SK-N-SH treated with all-trans-retinoic acid at 6 μM for 48 hours (cell line): ENCODE results near the gene AP1B1.

Experiments
- ATAC-seq: fragments of 200-7000 bp; cut with Tn5 transposase; 3 replicates; pipeline ENCODE4 v1.9.1; 2020; ENCODE audit warnings: mild to moderate bottlenecking, moderate library complexity
- ARNTL ChIP-seq: fragments of 450-650 bp; formaldehyde crosslinking; IDR thresholded peaks from 2 replicates; pipeline ENCODE4 v1.5.0; 2020; ENCODE audit warnings: low read depth, mild to moderate bottlenecking, moderate library complexity, borderline replicate concordance
- BACH2 ChIP-seq: fragments of 250-450 bp; sonication (Bioruptor Pico); IDR thresholded peaks from 2 replicates; pipeline ENCODE4 v1.9.0; 2021; ENCODE audit warnings: mild to moderate bottlenecking, borderline replicate concordance
- CSDC2 ChIP-seq: fragments of 250-450 bp; sonication (Bioruptor Pico); IDR thresholded peaks from 2 replicates; pipeline ENCODE4 v1.5.0; 2020; ENCODE audit warnings: mild to moderate bottlenecking, moderate library complexity
- CSRNP3 ChIP-seq: fragments of 250-450 bp; sonication (Bioruptor Pico); IDR thresholded peaks from 2 replicates; pipeline ENCODE4 v1.5.1; 2021; ENCODE audit warnings: mild to moderate bottlenecking, moderate library complexity
- ESRRG ChIP-seq: fragments of 250-450 bp; sonication (Bioruptor Pico); IDR thresholded peaks from 2 replicates; pipeline ENCODE4 v1.6.1; 2021; ENCODE audit warnings: mild to moderate bottlenecking
- GLIS3 ChIP-seq: fragments of 250-450 bp; sonication (Bioruptor Pico); IDR thresholded peaks from 2 replicates; pipeline ENCODE4 v1.5.0; 2020; ENCODE audit warnings: mild to moderate bottlenecking, moderate library complexity
- ISL1 ChIP-seq: fragments of 250-450 bp; sonication (Bioruptor Pico); IDR thresholded peaks from 2 replicates; pipeline ENCODE4 v2.1.2; 2022; ENCODE audit warnings: mild to moderate bottlenecking, moderate library complexity
- OSR1 ChIP-seq: fragments of 250-450 bp; sonication (Bioruptor Pico); IDR thresholded peaks from 2 replicates; pipeline ENCODE4 v1.8.0; 2022; ENCODE audit warnings: moderate library complexity, mild to moderate bottlenecking, inconsistent platforms
- PATZ1 ChIP-seq: fragments of 250-450 bp; sonication (Bioruptor Pico); IDR thresholded peaks from 2 replicates; pipeline ENCODE4 v1.8.0; 2020; ENCODE audit warnings: mild to moderate bottlenecking, moderate library complexity, borderline replicate concordance
- POU6F1 ChIP-seq: fragments of 250-450 bp; sonication (Bioruptor Pico); IDR thresholded peaks from 2 replicates; pipeline ENCODE4 v1.8.0; 2021; ENCODE audit warnings: low read depth, mild to moderate bottlenecking, moderate library complexity, borderline replicate concordance
- PPARA ChIP-seq: fragments of 250-450 bp; sonication (Bioruptor Pico); IDR thresholded peaks from 2 replicates; pipeline ENCODE4 v1.5.0; 2020; ENCODE audit warnings: mild to moderate bottlenecking, borderline replicate concordance
- RARB ChIP-seq: fragments of 250-450 bp; sonication (Bioruptor Pico); IDR thresholded peaks from 2 replicates; pipeline ENCODE4 v1.8.0; 2021; ENCODE audit warnings: mild to moderate bottlenecking, moderate library complexity
- SNAI2 ChIP-seq: fragments of 250-450 bp; sonication (Bioruptor Pico); IDR thresholded peaks from 2 replicates; pipeline ENCODE4 v1.5.0; 2020; ENCODE audit warnings: mild to moderate bottlenecking, moderate library complexity
- TOX ChIP-seq: fragments of 250-450 bp; sonication (Bioruptor Pico); IDR thresholded peaks from 2 replicates; pipeline ENCODE4 v1.8.0; 2021; ENCODE audit warnings: mild to moderate bottlenecking, moderate library complexity, borderline replicate concordance
- TSHZ2 ChIP-seq: fragments of 250-450 bp; sonication (Bioruptor Pico); IDR thresholded peaks from 2 replicates; pipeline ENCODE4 v1.5.0; 2020; ENCODE audit warnings: mild to moderate bottlenecking, moderate library complexity
- ZFP3 ChIP-seq: fragments of 250-450 bp; sonication (Bioruptor Pico); IDR thresholded peaks from 2 replicates; pipeline ENCODE4 v1.5.0; 2020; ENCODE audit warnings: mild to moderate bottlenecking, moderate library complexity
- ZFP30 ChIP-seq: fragments of 450-650 bp; formaldehyde crosslinking; IDR thresholded peaks from 2 replicates; pipeline ENCODE4 v1.5.0; 2022; ENCODE audit warnings: mild to moderate bottlenecking, moderate library complexity
- TF ChIP-seq, protein P1 (sequence below): fragments of 250-450 bp; sonication (Bioruptor Pico); IDR thresholded peaks from 2 replicates; pipeline ENCODE4 v1.5.1; 2020; ENCODE audit warnings: low read depth, mild to moderate bottlenecking, moderate library complexity

AP1B1 gene

GRCh38 chr22:29382580-29383302, 5.6 kb downstream of the AP1B1 start (continued):
- no peak for TF ChIP-seq PATZ1 (CRISPR knock-in tag)

DNA sequence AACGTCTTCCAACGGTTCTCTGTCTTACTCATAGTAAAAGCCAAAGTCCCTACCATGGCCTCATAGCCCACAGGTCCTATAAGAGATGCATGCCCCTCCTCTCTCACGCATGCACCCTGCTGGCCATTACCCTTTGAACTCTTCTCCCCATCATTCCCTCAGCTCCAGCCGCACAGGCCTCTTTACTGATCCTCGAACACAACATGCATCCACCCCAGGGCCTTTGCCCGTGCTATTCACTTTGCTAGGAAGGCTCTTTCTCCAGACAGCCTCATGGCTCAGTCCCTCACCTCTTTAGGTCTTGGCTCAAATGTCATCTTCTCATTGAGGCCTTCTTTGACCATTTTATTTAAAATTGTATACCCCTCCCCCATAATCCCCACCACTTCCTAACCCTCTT, 7.5 kb downstream of the AP1B1 start:
- TF ChIP-seq BACH2 (CRISPR knock-in tag) (no peak), TOX (CRISPR knock-in tag) (no peak), CSRNP3 (no peak), POU6F1 (CRISPR knock-in tag) (no peak), OSR1 (no peak), ISL1 (no peak), ZFP3 (CRISPR knock-in tag) (no peak), SNAI2 (CRISPR knock-in tag) (no peak), ARNTL (CRISPR knock-in tag) (no peak), PPARA (CRISPR knock-in tag) (no peak), CSDC2 (CRISPR knock-in tag) (no peak)
- TF ChIP-seq, all 23 proteins: peak for 0
- no peak for ATAC-seq

DNA sequence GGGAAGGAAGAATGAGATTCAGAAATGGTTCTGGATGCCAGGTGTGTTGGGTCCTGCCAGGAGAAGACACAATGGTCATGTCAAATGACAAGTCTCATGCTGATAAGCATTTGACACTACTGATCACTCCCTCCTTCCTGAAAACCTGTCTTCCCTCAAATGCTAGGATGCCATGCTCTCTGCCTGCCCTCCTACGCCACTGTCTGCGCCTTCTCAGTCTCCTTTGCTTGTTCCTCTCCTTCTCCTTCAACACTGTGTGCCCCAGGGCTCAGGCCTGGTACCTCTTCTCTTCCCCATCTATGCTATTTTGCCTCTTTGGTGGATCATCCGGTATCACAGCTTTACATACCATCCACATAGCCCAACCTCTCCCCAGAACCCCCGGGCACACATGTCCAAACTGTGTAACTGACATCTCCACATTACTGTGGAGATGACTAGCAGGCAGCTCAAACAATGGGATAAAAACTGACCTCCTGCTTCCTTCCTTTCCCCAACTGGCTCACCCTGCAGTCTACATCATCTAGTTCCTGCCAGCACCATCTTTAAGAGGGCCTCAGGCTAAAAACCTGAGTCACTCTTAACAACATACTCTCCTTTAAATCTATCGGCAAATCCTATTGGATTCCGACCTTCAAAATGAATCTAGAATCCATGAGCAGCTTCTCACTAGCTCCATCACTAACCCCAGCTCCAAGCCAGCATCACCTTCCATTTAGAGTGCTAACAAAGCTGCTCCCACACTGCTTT, 8.2 kb downstream of the AP1B1 start:
- no peak for TF ChIP-seq OSR1
- TF ChIP-seq GLIS3 (CRISPR knock-in tag) = no peak
- TF ChIP-seq CSRNP3 = no peak
- TF ChIP-seq, protein P1, sequence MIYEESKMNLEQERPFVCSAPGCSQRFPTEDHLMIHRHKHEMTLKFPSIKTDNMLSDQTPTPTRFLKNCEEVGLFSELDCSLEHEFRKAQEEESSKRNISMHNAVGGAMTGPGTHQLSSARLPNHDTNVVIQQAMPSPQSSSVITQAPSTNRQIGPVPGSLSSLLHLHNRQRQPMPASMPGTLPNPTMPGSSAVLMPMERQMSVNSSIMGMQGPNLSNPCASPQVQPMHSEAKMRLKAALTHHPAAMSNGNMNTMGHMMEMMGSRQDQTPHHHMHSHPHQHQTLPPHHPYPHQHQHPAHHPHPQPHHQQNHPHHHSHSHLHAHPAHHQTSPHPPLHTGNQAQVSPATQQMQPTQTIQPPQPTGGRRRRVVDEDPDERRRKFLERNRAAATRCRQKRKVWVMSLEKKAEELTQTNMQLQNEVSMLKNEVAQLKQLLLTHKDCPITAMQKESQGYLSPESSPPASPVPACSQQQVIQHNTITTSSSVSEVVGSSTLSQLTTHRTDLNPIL = no peak
- no peak for TF ChIP-seq ZFP30 (CRISPR knock-in tag)
- TF ChIP-seq PPARA (CRISPR knock-in tag) = no peak
- TF ChIP-seq PATZ1 (CRISPR knock-in tag) = no peak
- TF ChIP-seq ESRRG (CRISPR knock-in tag) = no peak
- no peak for TF ChIP-seq ZFP3 (CRISPR knock-in tag)
- no peak for TF ChIP-seq RARB (CRISPR knock-in tag)
- TF ChIP-seq CSDC2 (CRISPR knock-in tag) = no peak
- TF ChIP-seq BACH2 (CRISPR knock-in tag) = no peak
- TF ChIP-seq POU6F1 (CRISPR knock-in tag) = no peak
- no peak for TF ChIP-seq TOX (CRISPR knock-in tag)
- no peak for TF ChIP-seq ISL1
- no peak for TF ChIP-seq TSHZ2 (CRISPR knock-in tag)
- no peak for ATAC-seq
